NCI-H526 (cell line): Measurements from ENCODE around the gene GPALPP1.
"Not testable (repeated sequence)": the region's sequence is repeated elsewhere in the genome, so short reads cannot be mapped to it uniquely, and the experiment has no call there.

Experiments used
- DNase-seq, 2 experiments: peaks; one replicate each; lab custom pipeline; 2025; lab: John Stamatoyannopoulos, UW

The GPALPP1 gene

DNA sequence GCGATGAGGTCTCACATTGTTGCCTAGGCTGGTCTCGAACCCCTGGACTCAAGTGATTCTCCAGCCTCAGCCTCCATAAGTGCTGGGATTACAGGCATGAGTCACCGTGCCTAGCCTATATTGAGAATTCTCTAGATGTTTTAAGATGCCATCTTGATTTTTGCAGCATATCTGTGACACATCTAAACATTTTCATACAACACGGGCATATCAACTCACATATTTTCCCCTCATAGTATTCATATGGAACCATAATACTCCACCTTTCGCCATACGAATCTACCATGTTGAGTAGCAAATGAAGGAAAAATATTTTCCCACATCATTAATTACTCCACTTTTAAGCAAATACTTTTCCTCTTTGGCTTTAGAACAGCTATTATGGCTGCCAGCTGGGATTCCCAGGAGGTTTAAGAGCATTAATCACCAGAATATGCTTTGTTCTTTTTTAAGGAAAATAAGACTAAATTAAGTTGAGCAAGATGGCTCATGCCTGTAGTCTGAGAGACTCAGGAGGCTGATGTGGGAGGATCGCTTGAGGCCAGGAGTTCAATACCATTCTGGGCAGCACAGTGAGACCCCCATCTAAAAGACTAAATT is 74.0 kb downstream of the GPALPP1 start:
- DNase-seq: no peak

DNA sequence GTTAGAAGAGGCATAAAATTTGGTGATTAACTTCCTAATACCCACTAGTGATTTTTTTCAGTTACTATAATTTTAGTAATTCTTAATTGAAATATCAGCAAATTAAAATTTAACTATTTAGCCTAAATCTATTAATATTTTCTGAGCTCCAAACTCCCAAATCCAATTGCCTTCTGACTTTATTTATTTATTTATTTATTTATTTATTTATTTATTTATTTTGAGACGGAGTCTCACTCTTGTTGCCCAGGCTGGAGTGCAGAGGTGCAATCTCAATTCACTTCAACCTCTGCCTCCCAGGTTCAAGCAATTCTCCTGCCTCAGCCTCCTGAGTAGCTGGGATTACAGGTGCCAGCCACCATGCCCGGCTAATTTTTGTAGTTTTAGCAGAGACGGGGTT is 74.6 kb downstream of the GPALPP1 start:
- DNase-seq: not testable (repeated sequence)

DNA sequence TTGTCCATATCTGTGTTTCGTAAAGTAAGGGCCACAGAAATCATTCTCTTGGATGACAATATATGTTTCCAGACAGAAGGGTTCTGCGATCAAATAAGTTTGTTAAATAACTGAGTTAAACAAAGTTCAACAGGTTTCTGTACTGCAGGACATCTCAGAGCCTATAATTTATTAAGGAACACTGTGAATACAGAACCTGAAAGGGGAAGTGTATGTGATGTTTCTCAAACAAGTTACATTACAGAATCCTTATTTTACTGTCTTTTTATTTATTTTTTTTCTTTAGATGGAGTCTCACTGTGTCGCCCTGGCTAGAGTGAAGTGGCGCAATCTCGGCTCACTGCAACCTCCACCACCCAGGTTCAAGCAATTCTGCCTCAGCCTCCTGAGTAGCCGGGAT is 75.6 kb downstream of the GPALPP1 start:
- DNase-seq: no peak

DNA sequence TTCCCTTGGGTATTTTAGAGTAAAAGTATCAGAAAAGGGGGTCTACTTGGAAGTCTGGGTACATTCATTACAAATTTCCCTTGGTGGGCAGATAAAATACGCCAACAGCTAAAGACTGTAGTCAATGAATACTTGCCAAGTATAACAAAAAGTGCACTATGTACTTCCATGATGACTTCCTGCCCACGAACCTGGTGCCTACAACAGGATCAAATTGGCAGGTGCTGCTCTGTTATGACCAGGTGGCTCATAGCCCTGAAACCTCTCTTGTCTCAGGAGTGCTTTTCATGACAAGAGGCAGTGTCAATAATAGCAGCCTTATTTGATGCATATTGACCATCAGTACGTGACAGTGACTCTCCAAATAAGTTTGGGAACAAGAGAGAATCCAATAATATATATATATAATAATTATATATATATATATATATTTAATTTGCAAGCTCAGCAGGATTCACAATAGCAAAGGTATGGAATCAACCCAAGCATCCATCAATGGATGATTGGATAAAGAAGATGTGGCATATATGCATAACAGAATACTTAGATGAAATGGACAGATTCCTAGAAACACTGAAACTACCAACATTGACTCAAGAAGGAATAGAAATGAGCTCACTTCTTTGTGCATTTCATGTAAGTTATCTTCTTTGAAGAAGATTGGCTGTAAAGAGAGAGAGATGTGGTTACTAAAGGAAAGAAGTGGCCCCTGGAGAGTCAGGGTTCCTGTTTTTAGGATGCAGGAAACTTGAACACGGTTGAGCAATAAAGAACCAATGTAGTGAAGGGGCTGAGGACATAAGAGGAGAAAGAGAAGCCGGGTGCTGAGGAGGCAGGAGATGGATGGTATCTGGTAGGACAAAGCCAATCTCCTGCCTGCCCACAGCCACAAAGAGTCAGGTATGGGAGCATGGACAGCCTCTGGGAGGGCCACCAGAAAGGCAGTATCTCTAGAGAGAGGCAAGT is 79.0 kb downstream of the GPALPP1 start:
- peak in 1 of 2 experiments; percentile 14 for DNase-seq

- no peak for DNase-seq
Observed at GRCh38 chr13:45073809-45074208, 84.5 kb downstream of the GPALPP1 start.

- no peak for DNase-seq
Observed at GRCh38 chr13:45074721-45075120, 85.4 kb downstream of the GPALPP1 start.

DNA sequence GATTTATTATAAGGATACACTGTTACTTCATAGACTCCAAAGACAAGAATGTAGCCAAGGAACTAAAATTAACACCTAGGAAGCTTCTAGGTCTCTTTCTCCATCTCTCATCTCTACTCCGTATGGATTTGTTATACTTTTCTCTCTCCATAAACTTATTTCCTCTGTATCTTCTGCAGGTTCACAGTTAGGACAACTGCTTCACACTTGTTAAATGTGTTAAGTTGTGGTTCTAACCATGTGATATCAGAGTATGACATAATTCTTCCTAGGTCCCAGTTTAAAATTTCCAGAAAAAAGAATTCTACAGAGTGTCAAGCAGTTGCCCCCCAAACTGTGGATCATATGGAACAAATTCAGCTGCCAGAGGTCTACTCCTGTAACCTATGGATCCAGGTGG is 88.7 kb downstream of the GPALPP1 start:
- DNase-seq: peak in 1 of 2 experiments; percentile 41
